Ovary (tissue), 9 donors: ENCODE results near the gene DELE1. TPM values are rescaled to one million over a fixed set of nuclear protein-coding genes. Genes with fewer than 3 reads are reported as not detected.

Experiments
- DNase-seq, 5 donors: peaks; one replicate each; pipeline ENCODE4 v3.0.0-alpha.2; 2019 to 2020
- H3K27ac ChIP-seq, 2 donors: fragments of 200-600 bp; one replicate each; pipeline versions ENCODE4 v1.5.1 to v1.8.0; 2019 to 2022
- H3K27me3 ChIP-seq: fragments of 200-600 bp; one replicate; pipeline ENCODE4 v1.8.0; 2022
- H3K36me3 ChIP-seq: fragments of 200-600 bp; sonication (generic); one replicate; pipeline ENCODE4 v1.5.1; 2019
- H3K4me1 ChIP-seq: one replicate; pipeline ENCODE4 v1.8.1; 2013; ENCODE audit warnings: mild to moderate bottlenecking, moderate library complexity; ENCODE audit not compliant: insufficient read depth
- H3K4me3 ChIP-seq: fragments of 200-600 bp; sonication (generic); one replicate; pipeline ENCODE4 v1.5.1; 2017
- H3K9me3 ChIP-seq, 2 donors: fragments of 200-600 bp in 1 of 2; sonication (generic) in 1 of 2; one replicate each; pipeline versions ENCODE4 v1.5.1 to v1.8.1; 2013 to 2019; ENCODE audit warnings: mild to moderate bottlenecking in 1 of 2, moderate library complexity in 1 of 2
- CTCF ChIP-seq, 3 donors: fragments of 450-650 bp in 2 of 3; fragments of 200-600 bp in 1 of 3; IDR thresholded peaks; one replicate each; pipeline versions ENCODE4 v1.5.1 to v1.8.0; 2016 to 2022; ENCODE audit warnings: antibody characterized with exemption in 3 of 3, mild to moderate bottlenecking in 1 of 3
- EP300 ChIP-seq: sonication (generic); formaldehyde crosslinking; IDR thresholded peaks from one replicate; pipeline ENCODE4 v1.6.1; 2017; ENCODE audit warnings: antibody characterized with exemption
- POLR2A ChIP-seq: fragments of 450-650 bp; IDR thresholded peaks from one replicate; pipeline ENCODE4 v1.6.1; 2017; ENCODE audit warnings: antibody characterized with exemption, mild to moderate bottlenecking, moderate library complexity
- WGBS, 3 donors: extraction: QIAGEN DNeasy Blood & Tissue Kit in 1 of 3; methylation state at CpG; one replicate each; pipeline versions ENCODE4 v1.1.5 to v1.1.7; 2013 to 2017; 5-methylcytosine and 5-hydroxymethylcytosine counted together
- intact Hi-C, 4 donors: fragments of 100-400 bp; cut with DNase I; formaldehyde crosslinking; loops; one replicate each; pipeline versions ENCODE4 v1.11.0 to v1.15.1; 2022 to 2023
- polyA plus RNA-seq, 2 donors: library from polyadenylated mRNA; stranded (reverse); fragments of 200-250 nt in 1 of 2; fragments of 350-450 nt in 1 of 2; fragmentation: Illumina TruSeq in 1 of 2; extraction: RNeasy Lipid Tissue Mini Kit (QIAGEN cat#74804) in 1 of 2; gene quantifications; one replicate each; pipeline ENCODE4 v1.2.3, GENCODE V29; 2013 to 2014
- total RNA-seq, 7 donors: library from RNA; depleted of rRNA in 2 of 7; stranded (reverse); fragments of >200 nt in 2 of 7; fragmentation: NEBNext Ultra II Directional in 3 of 7; extraction: Animal tissue kit (Norgen Biotek cat#: 25700) in 3 of 7; gene quantifications; one replicate each; pipeline versions ENCODE4 v1.1.0 to v1.2.4, GENCODE V29; 2016 to 2023
- donor health status: DM: no; HTN: no; CAD: no; lungs with moderate emphysema.
- donor health status: DM: no; HTN: no; CAD: no.
- donor health status: Bipolar disorder and iron deficiency.
- donor health status: DM: yes; HTN: yes; CAD: no.
- donor health status: DM: no; HTN: no; CAD: no.
- donor health status: DM: yes; HTN: yes; CAD: no.

DELE1 gene
- total and polyA plus RNA-seq, 9 donors, result 39.0 to 69.8 (median 48.4) TPM

- Histone ChIP-seq H3K9me3 (no peaks in the 10 kb centered on the region), H3K4me1 (peaks cover 12% of the 10 kb centered on the region), H3K27me3 (peaks cover 2% of the 10 kb centered on the region), H3K4me3 (no peak overlapping the region), H3K27ac (no peak overlapping the region), H3K36me3 (no peaks in the 10 kb centered on the region)
- intact Hi-C loops, result loop anchor here (2.0 to 10.0 kb wide), 5 partner anchors 58 to 187 kb away; partner anchors contain the start of gene PCDH12 (in 1 of the 4)
- WGBS, 3 donors, result 13 to 25% (median 15%) methylated on average over 7 of the region's 7 CpGs
- peak in 1 of 5 donors; percentile 13 for DNase-seq
- TF ChIP-seq EP300, result no peak
- TF ChIP-seq CTCF (IDR thresholded peaks at IDR 0.05), result no peak
- TF ChIP-seq POLR2A, result no peak
These were observed 43.5 kb upstream of the DELE1 start for GRCh38 chr5:141879941-141880738.

GRCh38 chr5:141880961-141881801 is 42.5 kb upstream of the DELE1 start:
- peak in 1 of 5 donors; percentile 17 for DNase-seq
- 17 to 21% (median 18%) methylated on average over 8 of the region's 8 CpGs for WGBS, 3 donors
- peaks cover 2% of the 10 kb centered on the region for H3K27me3 ChIP-seq

GRCh38 chr5:141881886-141882285 is 41.8 kb upstream of the DELE1 start:
- no peak for DNase-seq
- Histone ChIP-seq H3K9me3 (no peaks in the 10 kb centered on the region), H3K27ac (no peak overlapping the region), H3K27me3 (peaks cover 2% of the 10 kb centered on the region), H3K4me1 (peaks cover 12% of the 10 kb centered on the region), H3K36me3 (no peaks in the 10 kb centered on the region), H3K4me3 (no peak overlapping the region)
- TF ChIP-seq POLR2A (no peak), EP300 (no peak), CTCF (IDR thresholded peaks at IDR 0.05) (no peak)
- WGBS, 3 donors, result 9 to 13% (median 13%) methylated on average over 4 of the region's 4 CpGs
- intact Hi-C loops, result loop anchor here in 2 of 4 donors (5.0 to 10.0 kb wide), 2 partner anchors 73 to 180 kb away; partner anchors contain the start of gene PCDH12 (in 1 of the 2)

More at GRCh38 chr5:141880961-141881801, 42.5 kb upstream of the DELE1 start:
- TF ChIP-seq EP300 (no peak), POLR2A (no peak), CTCF (IDR thresholded peaks at IDR 0.05) (no peak)
- no peak overlapping the region for H3K4me3 ChIP-seq
- no peaks in the 10 kb centered on the region for H3K36me3 ChIP-seq
- intact Hi-C loops, result loop anchor here in 2 of 4 donors (5.0 to 10.0 kb wide), 2 partner anchors 74 to 179 kb away; partner anchors contain the start of gene PCDH12 (in 1 of the 2)
- peaks cover 12% of the 10 kb centered on the region for H3K4me1 ChIP-seq
- H3K9me3 ChIP-seq, result no peaks in the 10 kb centered on the region
- no peak overlapping the region for H3K27ac ChIP-seq

GRCh38 chr5:141882594-141883183 is 41.0 kb upstream of the DELE1 start:
- DNase-seq, result no peak
- Histone ChIP-seq H3K27me3 (no peaks in the 10 kb centered on the region), H3K4me3 (no peak overlapping the region), H3K4me1 (peaks cover 7% of the 10 kb centered on the region), H3K9me3 (no peaks in the 10 kb centered on the region), H3K27ac (no peak overlapping the region), H3K36me3 (no peaks in the 10 kb centered on the region)
- 4 to 10% (median 8%) methylated on average over 13 of the region's 13 CpGs for WGBS, 3 donors
- TF ChIP-seq POLR2A (no peak), EP300 (no peak), CTCF (IDR thresholded peaks at IDR 0.05) (no peak)
- intact Hi-C loops, result loop anchor here in 2 of 4 donors (5.0 to 10.0 kb wide), 2 partner anchors 72 to 180 kb away; partner anchors contain the start of gene PCDH12 (in 1 of the 2)
